Measurements from ENCODE around the gene XK. TPM values are rescaled to one million over a fixed set of nuclear protein-coding genes. Genes with fewer than 3 reads are reported as not detected.

XK gene
- total and polyA plus RNA-seq, 2 experiments from 2014 or later: 1.2 to 3.5 TPM

DNA sequence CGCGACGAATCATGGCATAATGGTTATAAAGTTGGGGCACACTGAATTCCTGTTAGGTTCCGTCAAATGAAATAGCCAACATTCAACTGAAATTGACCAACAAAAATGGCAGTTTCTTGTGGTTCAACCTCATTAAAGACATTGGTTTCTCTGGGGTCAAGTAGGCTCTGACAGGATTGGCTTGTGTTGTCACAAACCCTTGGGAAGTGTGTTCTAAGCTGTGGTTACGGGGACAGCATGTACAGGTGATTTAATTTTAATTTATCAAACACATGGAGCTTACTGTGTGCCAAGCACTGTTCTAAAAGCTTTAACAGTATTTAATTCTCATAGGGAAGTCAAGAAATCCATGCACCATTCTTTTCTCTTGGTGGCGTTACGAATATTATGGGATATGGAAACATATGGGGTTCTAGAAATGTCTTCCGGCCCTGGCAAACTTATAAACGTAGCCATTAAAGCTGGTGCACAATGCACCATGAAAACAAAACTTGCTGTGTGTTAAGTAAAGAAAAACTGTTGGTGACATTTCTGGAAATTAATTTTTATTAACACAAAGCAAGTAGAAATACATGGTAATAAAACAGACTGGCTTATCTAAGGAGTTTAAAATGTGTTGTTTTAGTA lies 891 bp downstream of the XK start:
- Histone ChIP-seq H4K20me1 (ENCODE audit: insufficient read depth, poor library complexity, severe bottlenecking) (no peaks in the 10 kb centered on the region), H3K9me2 (replicated peaks; ENCODE audit: insufficient read depth) (no peaks in the 10 kb centered on the region), H3K27ac (no peak overlapping the region), H3K36me3 (replicated peaks; ENCODE audit: insufficient read depth, low read depth) (no peaks in the 10 kb centered on the region), H3K4me1 (ENCODE audit: insufficient read depth) (no peaks in the 10 kb centered on the region), H3K27me3 (no peaks in the 10 kb centered on the region), H3K4me3 (no peak overlapping the region), H3K4me2 (peak overlapping the region; percentile 90), H2AFZ (peak overlapping the region; percentile 63), H3K9me3 (ENCODE audit: low read depth) (no peaks in the 10 kb centered on the region), H3K79me2 (no peaks in the 10 kb centered on the region)
- no peak for DNase-seq (ENCODE audit: low spot score)
- TF ChIP-seq EZH2 (IDR thresholded peaks at IDR 0.05; ENCODE audit: borderline replicate concordance): no peak
- TF ChIP-seq EZH2phosphoT487 (IDR thresholded peaks at IDR 0.05; ENCODE audit: low read depth, severe bottlenecking, unreplicated experiment): no peak
- TF ChIP-seq CTCF (IDR thresholded peaks at IDR 0.05; ENCODE audit: poor library complexity): no peak
- WGBS (ENCODE audit: low lambda C conversion rate, missing lambda C conversion rate): 80% methylated on average over 9 of the region's 9 CpGs

DNA sequence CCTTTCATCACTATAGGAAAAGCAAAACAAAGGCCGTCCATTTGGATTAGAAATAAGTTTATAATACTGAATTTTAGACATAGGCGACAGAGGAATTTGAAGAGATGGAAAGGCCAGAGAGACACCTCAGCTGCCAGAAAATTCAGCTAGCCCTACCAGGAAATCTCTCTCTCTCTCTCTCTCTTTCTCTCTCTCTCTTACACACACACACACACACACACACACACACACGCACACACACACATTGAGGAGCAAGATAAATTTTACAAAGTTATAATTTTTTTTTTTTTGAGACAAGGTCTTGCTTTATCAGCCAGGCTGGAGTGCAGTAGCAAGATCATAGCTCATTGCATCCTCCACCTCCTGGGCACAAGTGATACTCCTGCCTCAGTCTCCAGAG lies 1.4 kb downstream of the XK start:
- WGBS (ENCODE audit: low lambda C conversion rate, missing lambda C conversion rate): 89% methylated on average over 3 of the region's 3 CpGs
- DNase-seq (ENCODE audit: low spot score): no peak
- Histone ChIP-seq H3K4me1 (ENCODE audit: insufficient read depth) (no peaks in the 10 kb centered on the region), H3K4me3 (no peak overlapping the region), H4K20me1 (ENCODE audit: insufficient read depth, poor library complexity, severe bottlenecking) (no peaks in the 10 kb centered on the region), H3K4me2 (no peak overlapping the region), H3K27ac (no peak overlapping the region), H2AFZ (no peak overlapping the region), H3K9me2 (replicated peaks; ENCODE audit: insufficient read depth) (no peaks in the 10 kb centered on the region), H3K79me2 (no peaks in the 10 kb centered on the region), H3K27me3 (no peaks in the 10 kb centered on the region), H3K9me3 (ENCODE audit: low read depth) (no peaks in the 10 kb centered on the region), H3K36me3 (replicated peaks; ENCODE audit: insufficient read depth, low read depth) (no peaks in the 10 kb centered on the region)
- no peak for TF ChIP-seq EZH2phosphoT487 (IDR thresholded peaks at IDR 0.05; ENCODE audit: low read depth, severe bottlenecking, unreplicated experiment)
- no peak for TF ChIP-seq EZH2 (IDR thresholded peaks at IDR 0.05; ENCODE audit: borderline replicate concordance)
- TF ChIP-seq CTCF (IDR thresholded peaks at IDR 0.05; ENCODE audit: poor library complexity): no peak

DNA sequence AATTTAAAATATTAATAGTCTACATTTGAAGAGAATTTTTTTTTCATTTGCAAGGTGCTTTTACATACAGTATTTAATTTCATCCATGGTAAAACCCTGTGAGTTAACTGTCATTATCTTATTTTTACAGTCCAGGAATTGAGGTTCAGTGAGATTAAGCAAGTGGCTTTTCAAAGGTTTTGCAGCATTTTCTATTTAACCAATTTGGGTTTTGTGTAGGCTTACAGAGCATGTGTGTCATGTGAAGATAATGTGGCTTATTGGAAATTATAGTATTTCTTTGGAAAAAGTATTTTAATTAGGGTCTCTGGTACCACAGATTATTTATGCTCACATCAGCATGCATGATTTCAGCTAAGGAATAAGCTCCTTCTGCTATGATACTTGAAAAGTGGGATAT lies 4.5 kb downstream of the XK start:
- Histone ChIP-seq H3K9me3 (ENCODE audit: low read depth) (no peaks in the 10 kb centered on the region), H3K4me2 (no peak overlapping the region), H3K4me3 (no peak overlapping the region), H4K20me1 (ENCODE audit: insufficient read depth, poor library complexity, severe bottlenecking) (no peaks in the 10 kb centered on the region), H3K36me3 (replicated peaks; ENCODE audit: insufficient read depth, low read depth) (no peaks in the 10 kb centered on the region), H3K27ac (no peak overlapping the region), H3K27me3 (no peaks in the 10 kb centered on the region), H2AFZ (no peak overlapping the region), H3K9me2 (replicated peaks; ENCODE audit: insufficient read depth) (no peaks in the 10 kb centered on the region), H3K79me2 (no peaks in the 10 kb centered on the region), H3K4me1 (ENCODE audit: insufficient read depth) (no peaks in the 10 kb centered on the region)
- TF ChIP-seq EZH2 (IDR thresholded peaks at IDR 0.05; ENCODE audit: borderline replicate concordance): no peak
- TF ChIP-seq EZH2phosphoT487 (IDR thresholded peaks at IDR 0.05; ENCODE audit: low read depth, severe bottlenecking, unreplicated experiment): no peak
- no peak for DNase-seq (ENCODE audit: low spot score)

DNA sequence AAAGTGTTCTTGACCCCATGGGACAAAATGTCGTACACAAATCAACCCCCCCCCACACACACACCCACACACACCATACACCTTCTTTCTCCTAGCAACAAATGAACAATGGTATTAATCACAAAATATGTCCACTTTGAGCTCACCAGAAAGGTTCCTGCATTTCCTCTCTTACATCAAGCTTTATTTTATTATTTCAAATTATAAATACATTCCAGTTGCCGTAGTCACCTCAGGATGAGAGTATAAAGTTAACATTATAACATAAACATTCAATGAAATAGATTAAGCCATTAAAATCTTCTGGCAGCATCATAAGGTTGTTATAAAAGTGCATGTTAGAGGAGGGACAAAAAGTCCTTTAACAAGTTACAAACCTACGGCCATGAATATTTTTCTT lies 7.3 kb downstream of the XK start:
- DNase-seq (ENCODE audit: low spot score): no peak
- no peaks in the 10 kb centered on the region for H4K20me1 ChIP-seq (ENCODE audit: insufficient read depth, poor library complexity, severe bottlenecking)

More for the DNA sequence above, 7.3 kb downstream of the XK start:
- H3K79me2 ChIP-seq: no peaks in the 10 kb centered on the region
- H2AFZ ChIP-seq: no peak overlapping the region
- H3K9me2 ChIP-seq (replicated peaks; ENCODE audit: insufficient read depth): no peaks in the 10 kb centered on the region
- H3K4me2 ChIP-seq: no peak overlapping the region
- H3K4me1 ChIP-seq (ENCODE audit: insufficient read depth): no peaks in the 10 kb centered on the region
- no peaks in the 10 kb centered on the region for H3K27me3 ChIP-seq
- no peaks in the 10 kb centered on the region for H3K36me3 ChIP-seq (replicated peaks; ENCODE audit: insufficient read depth, low read depth)
- H3K27ac ChIP-seq: no peak overlapping the region
- H3K9me3 ChIP-seq (ENCODE audit: low read depth): no peaks in the 10 kb centered on the region
- TF ChIP-seq EZH2 (IDR thresholded peaks at IDR 0.05; ENCODE audit: borderline replicate concordance) (no peak), EZH2phosphoT487 (IDR thresholded peaks at IDR 0.05; ENCODE audit: low read depth, severe bottlenecking, unreplicated experiment) (no peak), CTCF (IDR thresholded peaks at IDR 0.05; ENCODE audit: poor library complexity) (no peak)
- 81% methylated on average over 3 of the region's 3 CpGs for WGBS (ENCODE audit: low lambda C conversion rate, missing lambda C conversion rate)
- H3K4me3 ChIP-seq: no peak overlapping the region

Measured in hepatocyte (in vitro differentiated cells).